Pons (tissue), 1 donor: ENCODE results near the gene OR10A6.

Source experiments
- DNase-seq: peaks from one replicate; pipeline ENCODE4 v3.0.0-alpha.2; 2016; ENCODE audit warnings: low spot score

The OR10A6 gene

DNA sequence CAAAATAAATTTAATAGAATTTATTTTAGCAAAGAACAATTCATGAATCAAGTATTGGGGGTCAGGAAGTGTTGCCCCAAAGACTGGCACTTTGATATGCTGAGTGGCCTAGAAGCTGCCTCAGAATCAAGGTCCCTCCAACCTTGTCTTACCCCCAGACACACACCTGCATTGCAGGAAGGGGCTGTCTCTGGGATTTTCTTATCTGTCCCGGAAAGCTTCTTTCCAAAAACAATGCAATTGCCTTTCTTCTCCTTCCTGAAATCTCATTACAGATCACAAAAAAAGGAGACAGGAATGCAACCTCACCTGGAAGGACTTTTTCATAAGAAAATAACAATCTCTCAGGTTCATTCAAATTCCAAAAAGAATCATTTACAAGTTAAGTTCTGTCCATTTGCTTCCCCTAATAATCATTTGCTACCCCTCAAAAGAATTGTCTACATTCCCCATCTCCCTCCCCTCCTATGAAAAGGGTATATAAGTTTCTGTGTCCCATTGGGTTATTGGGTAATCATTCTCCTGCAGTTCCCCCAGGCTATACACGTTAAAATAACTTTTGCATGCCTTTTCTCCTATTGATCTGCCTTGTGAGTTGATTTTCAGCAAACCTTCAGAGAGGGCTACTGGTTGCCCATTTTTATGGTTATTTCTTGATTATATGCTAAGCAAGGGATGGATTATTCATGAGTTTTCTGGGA is 21.3 kb downstream of the OR10A6 start:
- no peak for DNase-seq

DNA sequence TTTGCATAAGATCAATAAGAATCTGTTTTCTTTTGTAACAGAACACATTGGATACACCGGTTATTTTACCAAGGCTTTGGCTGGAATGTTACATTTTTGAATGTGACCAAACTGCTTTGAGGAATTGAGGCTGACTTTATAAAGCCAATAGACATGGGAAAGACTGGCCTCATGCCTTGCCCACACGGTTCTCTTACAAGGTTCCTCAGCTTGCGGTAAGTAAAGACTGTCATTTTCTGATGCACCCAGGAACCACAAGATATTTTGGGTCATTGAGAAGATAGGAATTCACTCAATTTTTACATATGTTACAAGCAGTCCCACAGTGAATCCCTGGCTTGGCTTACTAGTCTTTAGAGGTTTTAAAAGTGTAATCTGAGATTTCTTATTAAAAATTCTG is 23.9 kb downstream of the OR10A6 start:
- DNase-seq: no peak

DNA sequence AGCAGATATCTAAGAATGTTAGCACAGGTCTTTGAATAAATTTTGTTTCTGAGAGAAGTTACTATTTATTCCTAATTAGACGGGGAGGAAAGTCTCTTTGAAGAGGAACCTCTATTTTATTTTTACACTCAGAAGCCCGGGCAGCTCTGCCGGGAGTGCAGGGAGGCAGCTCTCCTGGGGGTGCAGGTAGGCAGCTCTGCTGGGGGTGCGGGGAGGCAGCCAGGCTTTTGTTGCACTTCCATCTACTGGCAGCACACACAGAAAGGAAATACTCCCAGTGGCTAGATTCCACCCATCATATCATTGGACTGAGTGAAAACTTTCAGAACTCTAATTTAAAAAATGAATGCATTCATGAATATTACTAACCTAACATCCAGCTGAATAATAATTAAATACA is 24.6 kb downstream of the OR10A6 start:
- DNase-seq: no peak

DNA sequence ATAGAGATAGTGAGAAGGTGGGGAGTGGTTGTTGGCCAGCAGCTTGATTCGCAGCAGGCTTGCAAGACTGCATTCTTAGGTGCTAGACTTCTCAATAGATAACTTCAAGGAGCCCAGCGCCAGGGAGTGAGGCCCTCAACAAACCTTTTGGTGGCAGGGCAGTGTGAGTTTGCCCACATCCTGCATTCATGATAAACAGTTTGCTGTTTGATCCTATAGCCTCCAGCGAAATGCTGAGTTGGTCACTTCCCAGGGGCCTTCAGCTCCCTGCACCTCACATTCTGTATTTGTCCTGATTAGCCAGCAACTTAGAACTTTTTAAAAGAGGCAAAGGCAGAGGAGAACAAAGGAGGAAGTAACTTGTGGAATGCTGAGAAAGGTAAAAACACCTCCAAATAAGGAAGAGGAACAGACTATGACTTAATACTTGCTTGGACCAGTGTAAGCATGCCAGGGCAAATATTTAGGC is 25.1 kb downstream of the OR10A6 start:
- no peak for DNase-seq

DNA sequence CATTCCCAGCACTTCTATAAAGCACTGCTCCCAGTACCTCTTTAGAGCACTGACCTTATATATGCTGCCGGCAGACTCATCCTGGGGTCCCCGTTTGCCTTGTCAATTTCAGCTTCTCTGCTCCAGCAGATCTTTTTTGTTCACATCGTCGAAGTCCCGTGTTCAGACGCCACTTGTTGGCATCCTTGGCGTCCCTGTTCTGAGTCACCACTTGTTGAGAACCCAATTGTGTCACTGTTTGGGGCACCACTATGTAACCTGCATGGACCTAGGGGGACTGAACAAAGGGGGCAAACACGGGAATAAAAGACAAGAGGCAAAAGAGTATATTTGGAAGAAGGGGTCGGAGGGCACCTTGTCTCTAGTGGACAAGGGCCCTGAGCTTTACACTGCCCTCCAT is 25.5 kb downstream of the OR10A6 start:
- DNase-seq: no peak

DNA sequence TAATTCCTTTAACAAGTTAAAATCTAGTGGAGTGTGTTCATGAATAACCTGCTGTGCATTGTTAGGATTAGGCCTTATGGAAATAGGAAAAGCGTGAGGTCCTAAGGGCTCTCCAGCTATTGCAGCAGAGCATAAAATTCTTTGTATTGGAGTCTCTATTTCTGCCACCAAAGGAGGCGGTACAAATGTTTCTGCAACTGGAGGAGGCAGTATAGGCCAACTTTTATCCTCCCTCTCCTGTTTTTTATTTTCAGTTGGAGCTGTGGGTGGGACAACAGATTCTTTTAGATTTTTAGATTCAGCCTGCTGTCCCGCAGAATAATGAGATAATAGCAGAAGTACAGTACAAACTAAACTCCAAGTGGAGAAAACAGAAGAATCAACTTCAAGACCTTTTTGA is 26.2 kb downstream of the OR10A6 start:
- DNase-seq: no peak

DNA sequence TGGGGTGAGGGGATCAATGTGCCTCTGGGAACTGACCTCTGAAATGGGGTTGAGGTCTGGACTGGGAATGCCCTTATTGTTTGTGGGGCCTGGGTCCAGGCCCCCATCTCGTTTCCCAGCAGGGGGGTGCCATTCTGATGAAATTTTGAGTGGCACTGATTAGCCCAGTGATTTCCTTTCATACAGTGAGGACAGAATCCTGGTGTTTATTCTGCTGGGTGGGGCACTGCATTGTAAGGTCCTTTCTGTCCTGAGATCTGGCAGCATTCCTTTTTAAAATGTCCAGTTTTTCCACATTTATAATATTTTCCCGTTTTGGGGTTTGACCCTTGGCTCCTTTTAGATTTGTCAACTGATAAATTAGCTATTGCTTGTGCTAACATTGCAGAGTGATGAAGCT is 27.1 kb downstream of the OR10A6 start:
- no peak for DNase-seq

DNA sequence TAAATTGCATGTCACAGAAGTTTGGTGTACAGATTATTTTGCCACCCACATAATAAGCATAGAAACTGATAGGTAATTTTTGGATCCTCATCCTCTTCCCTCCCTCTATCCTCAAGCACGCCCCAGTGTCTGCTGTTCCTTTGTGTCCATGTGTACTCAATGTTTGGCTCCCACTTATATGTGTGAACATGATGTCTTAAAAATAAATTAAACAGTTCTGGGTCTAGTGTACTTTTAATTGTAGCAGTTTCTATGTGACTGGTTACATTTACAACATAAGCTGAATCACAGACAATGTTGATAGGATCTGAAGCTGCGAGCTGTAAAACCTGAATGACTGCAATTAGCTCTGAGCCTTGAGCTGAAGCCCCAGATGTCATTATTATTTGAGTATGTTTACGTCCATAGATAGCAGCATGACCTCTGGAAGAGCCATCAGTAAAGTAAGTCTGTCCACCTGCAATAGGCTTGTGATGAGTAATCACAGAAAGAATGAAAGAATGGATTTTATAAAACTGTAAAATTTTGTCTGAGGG is 29.7 kb downstream of the OR10A6 start:
- no peak for DNase-seq

DNA sequence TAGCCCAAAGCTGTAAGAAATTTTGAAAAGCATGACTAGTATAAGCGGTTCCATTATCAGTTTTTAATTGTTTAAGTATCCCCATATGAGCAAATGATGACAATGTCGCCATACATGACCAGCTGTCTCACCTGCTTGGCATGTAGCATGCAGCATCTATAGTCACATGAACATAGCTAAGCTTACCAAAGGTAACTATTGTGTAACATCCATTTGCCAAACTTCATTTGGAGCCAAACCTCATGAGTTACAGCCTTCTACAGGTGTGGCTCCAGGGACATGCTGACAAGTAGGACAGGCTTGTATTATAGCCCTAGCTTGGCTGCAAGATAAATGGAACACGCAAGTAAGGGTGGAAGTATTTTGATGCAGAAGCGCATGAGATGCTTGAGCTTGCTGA is 30.4 kb downstream of the OR10A6 start:
- DNase-seq: no peak

DNA sequence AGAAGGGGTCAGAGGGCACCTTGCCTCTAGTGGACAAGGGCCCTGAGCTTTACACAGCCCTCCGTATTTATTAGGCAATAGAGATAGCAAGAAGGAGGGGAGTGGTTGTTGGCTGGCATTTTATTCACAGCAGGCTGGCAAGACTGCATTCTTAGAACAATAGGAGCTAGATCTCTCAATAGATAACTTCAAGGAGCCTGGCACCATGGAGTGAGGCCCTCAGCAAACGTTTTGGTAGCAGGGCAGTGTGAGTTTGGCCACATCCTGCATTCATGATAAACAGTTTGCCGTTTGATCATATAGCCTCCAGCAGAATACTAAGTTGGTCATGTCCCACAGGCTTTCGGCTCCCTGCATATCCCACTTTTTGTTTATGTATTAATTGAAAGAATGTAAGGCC is 31.6 kb downstream of the OR10A6 start:
- DNase-seq: no peak

DNA sequence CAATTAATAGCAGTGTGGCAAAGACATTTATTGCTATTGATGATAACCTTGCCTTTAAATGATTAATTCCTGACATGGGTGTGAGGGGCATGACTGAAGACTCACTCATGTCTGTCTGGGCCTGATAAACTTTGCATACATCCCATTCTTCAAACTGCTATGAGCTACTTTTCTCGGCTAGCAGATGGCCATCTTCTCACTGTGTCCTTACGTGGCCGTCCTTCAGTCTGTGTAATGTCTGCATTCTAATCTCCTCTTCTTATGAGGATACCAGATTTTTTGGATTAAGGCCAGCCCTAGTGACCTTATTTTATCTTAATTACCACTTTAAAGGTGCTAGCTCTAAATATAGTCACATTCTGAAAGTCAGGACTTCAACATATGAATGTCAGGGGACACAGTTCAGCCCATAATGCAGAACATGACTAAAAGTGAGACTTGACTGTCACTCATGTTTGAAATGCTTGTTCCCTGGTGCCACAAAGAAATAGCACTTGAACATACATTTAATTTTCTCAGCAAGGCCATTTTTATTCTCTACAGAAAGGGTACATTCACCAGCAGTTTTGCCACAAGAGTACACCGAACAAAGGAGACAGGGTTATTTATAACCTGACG is 32.3 kb downstream of the OR10A6 start:
- DNase-seq: no peak

DNA sequence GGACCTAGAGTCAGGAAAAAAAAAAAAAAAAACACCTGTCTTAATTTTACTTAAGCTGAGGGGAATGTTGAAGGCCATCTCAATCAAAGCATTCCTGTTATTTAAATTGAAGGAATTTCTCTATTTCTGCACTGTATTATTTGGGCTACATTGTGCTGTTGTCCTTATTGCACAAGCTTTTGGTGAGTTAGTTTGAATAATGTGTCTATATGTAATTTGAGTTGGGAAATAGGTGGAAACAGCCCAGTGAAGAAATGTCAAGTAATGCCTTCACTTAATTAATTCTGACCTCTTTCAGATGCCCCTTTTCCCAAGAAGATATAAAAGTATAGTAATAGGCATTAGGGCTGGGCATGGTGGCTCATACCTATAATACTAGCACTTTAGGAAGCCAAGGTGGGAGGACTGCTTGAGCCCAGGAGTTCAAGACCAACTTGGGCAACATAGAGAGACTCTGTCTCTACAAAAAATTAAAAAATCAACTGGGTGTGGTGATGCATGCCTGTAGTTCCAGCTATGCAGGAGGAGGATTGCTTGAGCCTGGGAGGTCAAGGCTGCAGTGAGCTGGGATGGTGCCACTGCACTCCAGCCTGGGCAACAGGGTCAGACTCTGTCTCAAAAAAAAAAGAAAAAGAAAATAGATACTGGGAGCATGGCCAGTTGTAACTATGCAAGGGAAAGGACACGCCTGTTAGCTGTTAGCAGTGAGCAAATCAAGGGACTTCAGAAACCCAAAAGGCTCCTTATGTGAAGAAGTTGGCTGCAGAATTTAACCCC is 34.9 kb downstream of the OR10A6 start:
- no peak for DNase-seq

DNA sequence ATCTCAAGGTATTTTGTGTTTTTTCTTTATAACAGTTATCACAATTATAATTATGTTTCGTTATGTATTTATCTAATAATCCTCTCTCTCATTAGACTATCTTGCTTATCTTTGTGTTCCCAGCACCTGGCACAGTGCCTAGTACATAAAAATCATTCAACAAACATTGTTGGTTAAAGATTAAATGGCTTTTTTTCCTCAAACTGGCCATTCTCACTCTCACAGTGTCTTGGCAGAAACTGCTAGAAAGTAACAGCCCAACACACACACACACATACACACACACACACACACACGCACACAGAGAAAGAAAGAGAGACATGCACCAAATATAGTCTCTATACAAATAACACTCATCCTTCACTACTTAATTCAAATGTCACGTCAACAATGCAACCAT is 36.8 kb downstream of the OR10A6 start:
- DNase-seq: no peak

DNA sequence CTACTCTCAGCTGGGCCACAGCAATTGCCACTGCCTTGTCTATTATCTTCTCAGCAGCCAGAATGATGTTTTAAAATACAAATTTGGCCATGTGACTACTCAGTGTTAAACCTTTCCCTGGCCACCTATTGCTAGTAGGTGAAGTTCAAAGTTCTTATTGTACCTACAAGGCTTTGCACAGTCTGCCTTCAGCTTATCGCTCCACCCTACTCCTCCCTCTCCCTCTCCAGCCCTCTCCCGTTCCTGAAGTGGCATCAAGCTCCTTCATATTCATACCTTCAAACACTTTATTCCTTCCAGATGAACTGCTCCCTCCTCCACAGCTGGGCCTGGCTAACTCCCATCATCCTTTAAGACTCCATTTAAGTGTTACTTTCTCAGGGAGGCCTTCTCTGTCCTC is 37.3 kb downstream of the OR10A6 start:
- DNase-seq: no peak

DNA sequence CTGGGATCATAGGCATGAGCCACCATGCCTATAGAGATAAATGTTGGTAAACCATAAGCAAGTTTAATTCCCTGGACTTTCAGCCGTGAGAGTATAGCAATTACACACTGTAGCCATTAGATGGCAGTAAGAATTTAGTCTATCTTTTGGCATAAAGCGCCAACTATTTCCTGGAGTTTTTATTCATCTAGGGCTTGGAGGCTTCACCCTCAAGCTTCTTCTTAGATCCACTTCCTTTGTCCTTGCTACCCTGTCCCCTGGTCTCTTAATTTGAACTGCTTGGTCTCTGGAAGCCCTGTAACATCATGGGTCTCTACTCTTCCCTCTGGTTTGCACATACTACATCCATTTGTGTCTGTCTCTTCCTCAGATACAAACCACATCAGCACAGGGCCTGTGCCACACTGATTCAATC is 38.2 kb downstream of the OR10A6 start:
- peak; percentile 67 for DNase-seq

DNA sequence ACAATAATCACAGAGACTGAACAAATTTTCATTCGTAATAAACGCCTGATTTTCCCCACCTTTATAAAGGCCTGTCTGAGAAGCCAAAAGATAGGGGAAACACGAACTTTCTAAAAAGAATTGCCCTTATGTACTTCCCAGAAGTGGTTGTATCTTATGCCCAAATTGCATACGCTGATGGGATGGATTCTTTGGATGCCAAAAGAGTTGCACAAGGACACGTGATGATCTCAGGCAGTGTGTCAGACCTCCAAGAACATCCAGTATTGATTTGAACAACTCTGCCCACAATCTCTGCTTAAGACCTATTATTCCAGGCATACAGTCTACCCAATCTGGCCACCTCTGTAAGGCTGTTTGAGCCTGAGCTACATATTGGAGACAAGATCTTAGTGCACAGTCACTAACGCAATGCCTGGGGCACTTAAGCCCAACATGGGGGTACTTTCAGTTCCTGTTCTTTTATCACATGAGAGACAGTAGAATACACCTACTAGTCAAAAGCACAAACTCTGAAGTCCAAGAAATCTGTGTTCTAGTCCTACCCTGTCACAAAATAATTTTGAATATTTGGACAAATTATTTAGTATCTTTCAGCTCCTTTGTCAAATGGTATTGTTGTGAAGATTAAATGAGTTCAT is 38.9 kb downstream of the OR10A6 start:
- no peak for DNase-seq

DNA sequence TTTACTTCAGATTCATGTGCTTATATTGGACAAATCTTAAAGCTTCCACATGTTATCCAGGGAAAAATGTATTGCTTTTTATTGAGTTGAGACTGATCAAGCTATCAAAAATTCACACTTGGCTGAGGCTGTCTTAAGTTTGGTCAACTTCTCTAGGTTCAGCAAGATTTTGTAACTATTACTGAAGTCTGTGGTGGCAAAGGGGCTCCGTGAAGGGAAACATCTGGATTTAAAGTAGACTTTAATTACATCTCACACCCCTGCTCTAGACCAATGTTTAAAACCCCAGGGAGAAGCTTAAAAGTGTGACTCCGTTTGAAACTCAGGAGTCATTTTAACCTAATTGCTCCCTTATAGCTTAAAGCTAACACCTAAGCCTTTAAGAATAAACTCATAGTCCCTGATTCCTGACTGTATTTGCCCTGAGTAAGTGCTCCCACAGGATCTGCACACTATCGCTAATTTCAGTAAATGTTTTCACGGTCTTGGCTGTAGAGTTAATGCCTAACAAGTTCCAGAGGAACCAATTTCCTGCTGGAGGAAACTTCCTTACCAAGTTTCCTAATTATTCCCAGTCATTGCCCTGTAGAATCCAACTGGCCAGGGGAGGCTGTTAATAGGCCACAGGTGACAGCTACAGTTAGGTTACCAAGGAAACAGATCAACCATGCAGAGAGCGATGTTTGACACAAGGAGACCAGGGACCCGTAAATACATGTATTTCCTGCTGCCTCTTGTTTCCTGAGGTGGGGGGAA is 40.5 kb downstream of the OR10A6 start:
- no peak for DNase-seq

DNA sequence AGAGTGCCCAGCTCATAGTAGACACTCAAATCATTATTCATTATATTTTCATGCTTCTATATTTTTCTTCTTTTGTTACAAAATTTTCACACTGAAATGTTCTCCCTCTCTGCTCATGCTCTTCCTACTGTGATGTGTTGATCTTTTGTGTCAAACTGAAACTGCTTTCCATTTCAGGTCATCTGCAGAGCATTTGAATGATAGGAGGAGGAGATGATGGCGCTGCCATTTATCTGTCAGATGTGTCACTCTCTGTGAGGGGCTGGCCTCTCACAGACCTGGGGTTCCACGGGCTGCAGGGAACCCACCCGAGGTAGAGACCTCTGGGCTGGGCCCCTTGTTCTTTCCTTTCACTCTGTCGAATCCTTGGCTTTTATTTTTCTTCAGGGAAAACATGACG is 41.1 kb downstream of the OR10A6 start:
- DNase-seq: no peak

DNA sequence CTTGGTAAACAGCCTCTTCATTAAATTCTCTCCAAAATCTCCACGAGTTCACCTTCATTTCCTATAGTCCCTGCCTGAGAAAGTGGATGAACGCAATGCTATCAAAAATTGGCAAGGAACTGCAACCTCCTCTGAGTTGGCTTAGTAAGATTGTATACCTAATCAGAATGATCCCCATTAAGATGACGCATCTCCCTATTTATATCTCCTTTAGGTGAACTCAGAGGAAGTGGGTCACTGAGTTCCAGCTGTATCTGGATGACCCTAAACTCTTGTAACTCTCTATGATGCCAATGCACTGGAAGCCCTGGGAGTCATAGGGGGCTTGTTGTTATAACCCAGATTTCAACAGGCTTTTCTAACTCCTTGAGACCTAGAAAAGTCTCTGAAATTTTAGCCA is 48.2 kb downstream of the OR10A6 start:
- DNase-seq: no peak
